ENCODE results near the gene TBC1D12. TPM values are rescaled to one million over a fixed set of nuclear protein-coding genes. Genes with fewer than 3 reads are reported as not detected.
"Not testable (repeated sequence)": the region's sequence is repeated elsewhere in the genome, so short reads cannot be mapped to it uniquely, and the experiment has no call there.

TBC1D12 gene
- 10 to 100 TPM; 19.6 to 21.1 (median 19.8) TPM for polyA plus RNA-seq (ENCODE audit: insufficient read length in 3 of 3)

GRCh38 chr10:94402204-94402842 lies at the start of gene TBC1D12:
TBC1D12 (plus strand) TSS chr10:94402541; CDS start chr10:94402614, 73 bp downstream.
- peak; percentile 89 to 91 (median 89) for DNase-seq (ENCODE audit: low read depth in 3 of 3, low spot score in 2 of 3)

GRCh38 chr10:94353336-94353735 lies 49.0 kb upstream of the TBC1D12 start:
- DNase-seq (ENCODE audit: low read depth in 3 of 3, low spot score in 2 of 3): no peak

- DNase-seq (ENCODE audit: low read depth in 3 of 3, low spot score in 2 of 3): no peak
These were observed 46.5 kb upstream of the TBC1D12 start for GRCh38 chr10:94355841-94356240.

GRCh38 chr10:94357193-94357592 lies 45.1 kb upstream of the TBC1D12 start:
- no peak for DNase-seq (ENCODE audit: low read depth in 3 of 3, low spot score in 2 of 3)

- no peak for DNase-seq (ENCODE audit: low read depth in 3 of 3, low spot score in 2 of 3)
These were observed 43.9 kb upstream of the TBC1D12 start for GRCh38 chr10:94358480-94358879.

GRCh38 chr10:94361171-94361794 lies 41.1 kb upstream of the TBC1D12 start:
- DNase-seq (ENCODE audit: low read depth in 3 of 3, low spot score in 2 of 3): no peak

GRCh38 chr10:94362360-94363250 lies 39.7 kb upstream of the TBC1D12 start, which contains the start of gene NOC3L:
NOC3L (minus strand) TSS chr10:94362939; CDS start chr10:94362838, 101 bp downstream.
- DNase-seq (ENCODE audit: low read depth in 3 of 3, low spot score in 2 of 3): peak; percentile 83 to 90 (median 88)

- peak in 1 of 3 donors; percentile 1 for DNase-seq (ENCODE audit: low read depth in 3 of 3, low spot score in 2 of 3)
These were observed 39.1 kb upstream of the TBC1D12 start for GRCh38 chr10:94363251-94363565.

- DNase-seq (ENCODE audit: low read depth in 3 of 3, low spot score in 2 of 3): no peak
These were observed 37.9 kb upstream of the TBC1D12 start for GRCh38 chr10:94364482-94364881.

GRCh38 chr10:94366382-94366781 lies 36.0 kb upstream of the TBC1D12 start:
- DNase-seq (ENCODE audit: low read depth in 3 of 3, low spot score in 2 of 3): no peak

- DNase-seq (ENCODE audit: low read depth in 3 of 3, low spot score in 2 of 3): no peak
These were observed 31.8 kb upstream of the TBC1D12 start for GRCh38 chr10:94370501-94370900.

GRCh38 chr10:94375374-94375773 lies 27.0 kb upstream of the TBC1D12 start:
- DNase-seq (ENCODE audit: low read depth in 3 of 3, low spot score in 2 of 3): no peak

GRCh38 chr10:94376865-94377264 lies 25.5 kb upstream of the TBC1D12 start:
- no peak for DNase-seq (ENCODE audit: low read depth in 3 of 3, low spot score in 2 of 3)

- DNase-seq (ENCODE audit: low read depth in 3 of 3, low spot score in 2 of 3): no peak
These were observed 18.8 kb upstream of the TBC1D12 start for GRCh38 chr10:94383530-94383929.

- DNase-seq (ENCODE audit: low read depth in 3 of 3, low spot score in 2 of 3): not testable (repeated sequence)
These were observed 16.6 kb upstream of the TBC1D12 start for GRCh38 chr10:94385733-94386132.

- not testable (repeated sequence) for DNase-seq (ENCODE audit: low read depth in 3 of 3, low spot score in 2 of 3)
These were observed 10.2 kb upstream of the TBC1D12 start for GRCh38 chr10:94392117-94392516.

GRCh38 chr10:94397549-94398370 lies 4.6 kb upstream of the TBC1D12 start:
- DNase-seq (ENCODE audit: low read depth in 3 of 3, low spot score in 2 of 3): no peak

GRCh38 chr10:94398762-94399161 lies 3.6 kb upstream of the TBC1D12 start:
- no peak for DNase-seq (ENCODE audit: low read depth in 3 of 3, low spot score in 2 of 3)

- peak in 1 of 3 donors; percentile 27 for DNase-seq (ENCODE audit: low read depth in 3 of 3, low spot score in 2 of 3)
These were observed 570 bp downstream of the TBC1D12 start for GRCh38 chr10:94402843-94403379.

Data from right renal cortex interstitium (tissue), 3 donors.